Lower lobe of right lung (tissue), 2 donors: ENCODE measurements around the gene POTEB2. TPM values are rescaled to one million over a fixed set of nuclear protein-coding genes. Genes with fewer than 3 reads are reported as not detected.
"Not testable (repeated sequence)": the region's sequence is repeated elsewhere in the genome, so short reads cannot be mapped to it uniquely, and the experiment has no call there.

Source experiments
- ATAC-seq, 2 donors: fragments of 200-7000 bp; cut with Tn5 transposase; one replicate each; pipeline ENCODE4 v1.9.1; 2020 to 2022; ENCODE audit warnings: mild to moderate bottlenecking in 2 of 2, moderate library complexity in 2 of 2
- DNase-seq: peaks from one replicate; pipeline ENCODE4 v3.0.0-alpha.2; 2020
- H3K27ac ChIP-seq: fragments of 200-600 bp; one replicate; pipeline ENCODE4 v1.8.0; 2022
- H3K27me3 ChIP-seq: fragments of 200-600 bp; one replicate; pipeline ENCODE4 v1.8.0; 2022; ENCODE audit warnings: low read depth
- H3K36me3 ChIP-seq: fragments of 200-600 bp; one replicate; pipeline ENCODE4 v1.8.0; 2022; ENCODE audit warnings: mild to moderate bottlenecking
- H3K4me1 ChIP-seq: fragments of 200-600 bp; one replicate; pipeline ENCODE4 v1.8.0; 2022
- H3K4me3 ChIP-seq: fragments of 200-600 bp; one replicate; pipeline ENCODE4 v1.8.0; 2022; ENCODE audit warnings: mild to moderate bottlenecking
- H3K9me3 ChIP-seq: fragments of 200-600 bp; one replicate; pipeline ENCODE4 v1.8.0; 2022
- intact Hi-C: fragments of 100-400 bp; cut with DNase I; formaldehyde crosslinking; loops from one replicate; pipeline ENCODE4 v1.11.0; 2022
- long read RNA-seq: library from polyadenylated mRNA; unstranded; transcript quantifications from one replicate; pipeline ENCODE4 v2.0.0, GENCODE V29; 2021
- microRNA-seq: library from miRNA; unstranded; fragments of <30 nt; microRNA quantifications from one replicate; pipeline ENCODE4 v1.2.0, GENCODE V29; 2020; ENCODE audit warnings: borderline number of aligned reads
- total RNA-seq: library from RNA; stranded (reverse); fragmentation: NEBNext Ultra II Directional; extraction: Animal tissue kit (Norgen Biotek cat#: 25700); gene quantifications from one replicate; pipeline ENCODE4 v1.2.1, GENCODE V29; 2021
- donor health status: DM: no; HTN: yes; CAD: no; lungs with severe emphysema.

POTEB2 gene
- total RNA-seq = not detected
- long read RNA-seq = 0 reads

- H3K4me3 ChIP-seq, H3K27me3 ChIP-seq, H3K4me1 ChIP-seq, ATAC-seq, H3K36me3 ChIP-seq, DNase-seq, H3K9me3 ChIP-seq, intact Hi-C loops, H3K27ac ChIP-seq: not testable (repeated sequence)
Measured at GRCh38 chr15:20866214-20866613, at the start of gene POTEB2. POTEB2 (minus strand) TSS chr15:20866314; CDS start chr15:20866281, 33 bp downstream.

DNA sequence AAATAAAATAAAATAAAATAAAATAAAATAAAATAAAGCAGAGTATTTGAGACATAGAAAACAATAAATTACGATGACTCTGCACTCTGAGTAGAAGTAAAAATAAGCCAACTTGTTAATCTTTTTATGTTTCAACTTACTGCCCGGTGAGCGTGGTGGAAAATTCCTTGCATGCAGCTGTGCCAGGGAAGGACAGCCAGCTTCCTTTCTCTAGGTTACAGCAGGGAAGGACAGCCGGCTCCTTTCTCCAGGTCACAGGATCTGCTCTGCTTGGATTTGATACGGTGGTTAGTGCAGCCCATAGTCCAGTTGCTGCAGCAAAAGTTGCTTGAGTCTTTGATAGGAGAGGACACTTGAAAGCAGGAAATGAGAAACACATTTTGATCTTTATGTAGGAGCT, 13.8 kb upstream of the POTEB2 start:
- H3K9me3 ChIP-seq, intact Hi-C loops, H3K4me1 ChIP-seq, H3K36me3 ChIP-seq, DNase-seq, ATAC-seq, H3K27me3 ChIP-seq, H3K27ac ChIP-seq, H3K4me3 ChIP-seq: not testable (repeated sequence)

- intact Hi-C loops, H3K36me3 ChIP-seq, DNase-seq, H3K4me3 ChIP-seq, H3K4me1 ChIP-seq, H3K27me3 ChIP-seq, H3K27ac ChIP-seq, H3K9me3 ChIP-seq, ATAC-seq: not testable (repeated sequence)
Measured at GRCh38 chr15:20878464-20878863, 12.3 kb upstream of the POTEB2 start.

DNA sequence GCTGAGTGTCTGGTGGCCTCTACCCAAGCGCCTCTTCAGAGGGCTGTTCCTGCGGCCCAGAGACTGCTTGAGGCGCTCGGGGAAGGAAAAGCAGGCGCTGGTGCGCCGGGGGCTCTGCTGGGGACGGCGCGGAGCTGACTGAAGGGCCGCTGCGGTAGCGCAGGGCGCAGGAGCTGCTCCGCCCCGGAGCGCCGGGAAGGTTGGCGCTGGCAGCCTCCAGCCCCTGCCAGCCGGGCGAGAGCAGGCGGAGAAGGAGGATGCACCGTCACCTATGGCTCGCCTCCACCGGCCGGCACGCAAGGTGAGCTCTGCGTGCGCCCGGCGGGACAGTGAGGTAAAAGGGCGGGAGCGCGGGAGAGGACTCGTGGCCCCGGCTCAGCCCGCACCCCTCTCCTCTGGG, 11.7 kb upstream of the POTEB2 start:
- DNase-seq, H3K36me3 ChIP-seq, ATAC-seq, H3K9me3 ChIP-seq, intact Hi-C loops, H3K27ac ChIP-seq, H3K4me1 ChIP-seq, H3K4me3 ChIP-seq, H3K27me3 ChIP-seq: not testable (repeated sequence)

Small RNAs within 50 kb of the gene (microRNA-seq; reads per million reads assigned to microRNA genes)
- gene MIR3118-2 = not detected
